ENCODE results near the gene SLC1A3.
A peak's percentile ranks its signal among the peaks of the same experiment; 100 is the strongest.

Gene SLC1A3

DNA sequence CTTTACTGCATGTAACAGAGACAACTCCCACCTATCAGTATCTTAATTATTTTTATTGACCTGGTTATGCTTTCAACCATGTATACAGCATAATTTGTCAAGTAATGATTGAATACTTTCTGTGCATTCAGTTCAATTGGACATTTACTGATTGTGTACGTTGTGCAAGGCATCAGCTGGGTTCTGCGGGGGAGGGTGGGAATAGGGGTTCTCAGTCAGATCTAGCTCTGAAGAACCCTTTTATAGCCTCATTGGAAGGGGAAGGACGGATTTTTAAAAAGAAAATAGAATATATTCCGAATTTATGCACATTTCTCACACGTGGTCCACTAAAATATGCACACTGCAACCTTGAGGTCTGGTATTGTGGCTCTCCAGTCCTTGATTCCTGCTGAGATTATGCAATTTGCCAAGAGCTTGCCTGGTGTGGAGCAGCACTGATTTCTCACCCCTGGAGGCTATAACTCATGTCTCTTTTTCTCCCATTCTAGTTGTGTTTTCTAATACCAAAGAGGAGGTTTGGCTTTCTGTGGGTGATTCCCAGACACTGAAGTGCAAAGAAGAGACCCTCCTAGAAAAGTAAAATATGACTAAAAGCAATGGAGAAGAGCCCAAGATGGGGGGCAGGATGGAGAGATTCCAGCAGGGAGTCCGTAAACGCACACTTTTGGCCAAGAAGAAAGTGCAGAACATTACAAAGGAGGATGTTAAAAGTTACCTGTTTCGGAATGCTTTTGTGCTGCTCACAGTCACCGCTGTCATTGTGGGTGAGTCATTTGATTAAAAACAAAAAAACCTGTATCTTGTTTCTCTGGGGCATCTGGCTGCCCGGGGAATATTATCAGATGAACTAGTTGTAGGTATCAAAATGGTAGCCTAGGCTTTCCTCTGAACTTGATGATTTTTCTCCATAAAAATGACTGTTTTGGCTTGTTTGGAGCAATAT, 1.7 kb downstream of the SLC1A3 start:
- TF ChIP-seq, protein P1, sequence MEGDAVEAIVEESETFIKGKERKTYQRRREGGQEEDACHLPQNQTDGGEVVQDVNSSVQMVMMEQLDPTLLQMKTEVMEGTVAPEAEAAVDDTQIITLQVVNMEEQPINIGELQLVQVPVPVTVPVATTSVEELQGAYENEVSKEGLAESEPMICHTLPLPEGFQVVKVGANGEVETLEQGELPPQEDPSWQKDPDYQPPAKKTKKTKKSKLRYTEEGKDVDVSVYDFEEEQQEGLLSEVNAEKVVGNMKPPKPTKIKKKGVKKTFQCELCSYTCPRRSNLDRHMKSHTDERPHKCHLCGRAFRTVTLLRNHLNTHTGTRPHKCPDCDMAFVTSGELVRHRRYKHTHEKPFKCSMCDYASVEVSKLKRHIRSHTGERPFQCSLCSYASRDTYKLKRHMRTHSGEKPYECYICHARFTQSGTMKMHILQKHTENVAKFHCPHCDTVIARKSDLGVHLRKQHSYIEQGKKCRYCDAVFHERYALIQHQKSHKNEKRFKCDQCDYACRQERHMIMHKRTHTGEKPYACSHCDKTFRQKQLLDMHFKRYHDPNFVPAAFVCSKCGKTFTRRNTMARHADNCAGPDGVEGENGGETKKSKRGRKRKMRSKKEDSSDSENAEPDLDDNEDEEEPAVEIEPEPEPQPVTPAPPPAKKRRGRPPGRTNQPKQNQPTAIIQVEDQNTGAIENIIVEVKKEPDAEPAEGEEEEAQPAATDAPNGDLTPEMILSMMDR (IDR thresholded peaks at IDR 0.05; ENCODE audit: low read depth, low read length): no peak
- peak in 1 of 2 donors; percentile 30 for DNase-seq (ENCODE audit: low read depth in 2 of 2)
- peak overlapping the region in 1 of 2 donors; percentile 51 for H3K4me3 ChIP-seq (replicated peaks in 1 of 2; ENCODE audit: low read depth in 2 of 2, low read length in 2 of 2)

DNA sequence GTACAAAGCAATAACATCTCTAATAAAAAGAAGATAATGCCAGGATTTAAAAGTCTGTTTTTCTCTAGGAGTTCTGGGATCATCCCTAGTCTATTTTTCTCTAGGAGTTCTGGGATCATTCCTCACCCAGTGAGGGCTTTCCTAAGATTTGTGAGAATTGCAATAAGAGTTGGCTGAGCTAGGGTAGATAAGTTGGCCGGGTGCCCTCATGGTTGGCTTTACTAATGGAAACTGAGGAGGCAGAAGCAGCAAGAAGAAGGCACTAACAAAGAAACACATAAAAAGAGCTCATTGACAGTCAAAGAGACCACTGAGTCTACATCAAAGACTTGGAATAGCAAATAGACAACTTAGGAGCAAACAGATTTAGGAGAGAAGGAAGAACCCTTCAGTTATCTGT, 4.2 kb downstream of the SLC1A3 start:
- no peak for DNase-seq (ENCODE audit: low read depth in 2 of 2)
- H3K4me3 ChIP-seq (replicated peaks in 1 of 2; ENCODE audit: low read depth in 2 of 2, low read length in 2 of 2): no peak overlapping the region
- TF ChIP-seq, protein P1 (IDR thresholded peaks at IDR 0.05; ENCODE audit: low read depth, low read length): no peak

DNA sequence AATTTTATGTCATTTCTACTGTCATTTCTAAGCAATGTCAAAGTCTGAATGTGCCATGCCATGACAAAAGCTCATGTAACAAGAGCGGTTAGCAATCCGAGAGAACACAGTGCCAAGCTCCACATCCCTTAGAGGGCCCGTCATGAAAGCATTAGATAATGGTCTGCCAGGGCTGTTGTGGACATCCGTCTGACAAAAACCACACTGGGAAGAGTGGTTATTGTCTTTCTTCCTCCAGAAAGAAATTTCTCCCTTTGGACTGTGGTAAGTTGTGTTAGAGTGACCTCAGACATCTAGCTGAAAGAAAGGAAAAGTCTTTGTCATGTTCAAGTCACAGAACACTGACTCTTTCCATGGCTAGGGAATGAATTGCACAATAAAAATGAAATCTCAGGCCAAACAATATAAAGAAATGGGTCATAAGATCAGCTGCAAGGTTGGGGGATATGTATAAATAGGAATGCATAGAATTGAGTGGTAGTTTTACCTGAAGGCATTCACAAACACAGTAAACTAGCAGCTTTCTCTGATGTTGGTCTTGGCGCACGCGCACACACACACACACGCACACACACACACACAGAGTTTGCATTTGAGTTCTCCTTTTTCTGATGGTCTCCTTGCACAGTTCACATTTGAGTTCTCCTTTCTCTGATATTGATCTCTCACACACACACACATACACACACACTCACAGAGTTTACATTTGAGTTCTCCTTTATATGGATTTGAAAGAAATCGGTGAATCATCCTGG, 5.3 kb downstream of the SLC1A3 start:
- H3K4me3 ChIP-seq (replicated peaks in 1 of 2; ENCODE audit: low read depth in 2 of 2, low read length in 2 of 2): no peak overlapping the region
- peak in 1 of 2 donors; percentile 66 for DNase-seq (ENCODE audit: low read depth in 2 of 2)
- TF ChIP-seq, protein P1 (IDR thresholded peaks at IDR 0.05; ENCODE audit: low read depth, low read length): no peak

GRCh38 chr5:36613241-36613640, 6.8 kb downstream of the SLC1A3 start:
- H3K4me3 ChIP-seq (replicated peaks in 1 of 2; ENCODE audit: low read depth in 2 of 2, low read length in 2 of 2): no peak overlapping the region
- no peak for DNase-seq (ENCODE audit: low read depth in 2 of 2)
- TF ChIP-seq, protein P1 (IDR thresholded peaks at IDR 0.05; ENCODE audit: low read depth, low read length): no peak

- TF ChIP-seq, protein P1 (IDR thresholded peaks at IDR 0.05; ENCODE audit: low read depth, low read length): no peak
- DNase-seq (ENCODE audit: low read depth in 2 of 2): no peak
- H3K4me3 ChIP-seq (replicated peaks in 1 of 2; ENCODE audit: low read depth in 2 of 2, low read length in 2 of 2): no peak overlapping the region
Measured at GRCh38 chr5:36613771-36614656, 7.6 kb downstream of the SLC1A3 start.

- no peak overlapping the region for H3K4me3 ChIP-seq (replicated peaks in 1 of 2; ENCODE audit: low read depth in 2 of 2, low read length in 2 of 2)
- TF ChIP-seq, protein P1 (IDR thresholded peaks at IDR 0.05; ENCODE audit: low read depth, low read length): no peak
- DNase-seq (ENCODE audit: low read depth in 2 of 2): peak in 1 of 2 donors; percentile 62
Measured at GRCh38 chr5:36614657-36615308, 8.4 kb downstream of the SLC1A3 start.
